GM10248 (cell line): ENCODE results near the gene ERCC6L.

Experiments
- CTCF ChIA-PET: fragments of 300-600 bp; sonication (Branson Sonifier 250); formaldehyde crosslinking; extraction: SDS; loops from one replicate; lab custom pipeline; 2021; ENCODE audit warnings: antibody characterized with exemption; lab: Yijun Ruan, JAX
- POLR2A ChIA-PET: fragments of 350-650 bp; sonication (Branson Sonifier 250); formaldehyde crosslinking; extraction: SDS; loops from one replicate; lab custom pipeline; 2020; ENCODE audit warnings: antibody characterized with exemption; lab: Yijun Ruan, JAX
- DNase-seq: peaks from one replicate; pipeline ENCODE4 v3.0.0; 2012; ENCODE audit errors: extremely low spot score
- TF ChIP-seq, protein P1 (sequence below): IDR thresholded peaks from 2 replicates; pipeline ENCODE4 v1.5.1; 2012; ENCODE audit warnings: mild to moderate bottlenecking, low read depth; ENCODE audit errors: extremely low read depth, missing control alignments, control extremely low read depth

ERCC6L gene, protein sequence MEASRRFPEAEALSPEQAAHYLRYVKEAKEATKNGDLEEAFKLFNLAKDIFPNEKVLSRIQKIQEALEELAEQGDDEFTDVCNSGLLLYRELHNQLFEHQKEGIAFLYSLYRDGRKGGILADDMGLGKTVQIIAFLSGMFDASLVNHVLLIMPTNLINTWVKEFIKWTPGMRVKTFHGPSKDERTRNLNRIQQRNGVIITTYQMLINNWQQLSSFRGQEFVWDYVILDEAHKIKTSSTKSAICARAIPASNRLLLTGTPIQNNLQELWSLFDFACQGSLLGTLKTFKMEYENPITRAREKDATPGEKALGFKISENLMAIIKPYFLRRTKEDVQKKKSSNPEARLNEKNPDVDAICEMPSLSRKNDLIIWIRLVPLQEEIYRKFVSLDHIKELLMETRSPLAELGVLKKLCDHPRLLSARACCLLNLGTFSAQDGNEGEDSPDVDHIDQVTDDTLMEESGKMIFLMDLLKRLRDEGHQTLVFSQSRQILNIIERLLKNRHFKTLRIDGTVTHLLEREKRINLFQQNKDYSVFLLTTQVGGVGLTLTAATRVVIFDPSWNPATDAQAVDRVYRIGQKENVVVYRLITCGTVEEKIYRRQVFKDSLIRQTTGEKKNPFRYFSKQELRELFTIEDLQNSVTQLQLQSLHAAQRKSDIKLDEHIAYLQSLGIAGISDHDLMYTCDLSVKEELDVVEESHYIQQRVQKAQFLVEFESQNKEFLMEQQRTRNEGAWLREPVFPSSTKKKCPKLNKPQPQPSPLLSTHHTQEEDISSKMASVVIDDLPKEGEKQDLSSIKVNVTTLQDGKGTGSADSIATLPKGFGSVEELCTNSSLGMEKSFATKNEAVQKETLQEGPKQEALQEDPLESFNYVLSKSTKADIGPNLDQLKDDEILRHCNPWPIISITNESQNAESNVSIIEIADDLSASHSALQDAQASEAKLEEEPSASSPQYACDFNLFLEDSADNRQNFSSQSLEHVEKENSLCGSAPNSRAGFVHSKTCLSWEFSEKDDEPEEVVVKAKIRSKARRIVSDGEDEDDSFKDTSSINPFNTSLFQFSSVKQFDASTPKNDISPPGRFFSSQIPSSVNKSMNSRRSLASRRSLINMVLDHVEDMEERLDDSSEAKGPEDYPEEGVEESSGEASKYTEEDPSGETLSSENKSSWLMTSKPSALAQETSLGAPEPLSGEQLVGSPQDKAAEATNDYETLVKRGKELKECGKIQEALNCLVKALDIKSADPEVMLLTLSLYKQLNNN

DNA sequence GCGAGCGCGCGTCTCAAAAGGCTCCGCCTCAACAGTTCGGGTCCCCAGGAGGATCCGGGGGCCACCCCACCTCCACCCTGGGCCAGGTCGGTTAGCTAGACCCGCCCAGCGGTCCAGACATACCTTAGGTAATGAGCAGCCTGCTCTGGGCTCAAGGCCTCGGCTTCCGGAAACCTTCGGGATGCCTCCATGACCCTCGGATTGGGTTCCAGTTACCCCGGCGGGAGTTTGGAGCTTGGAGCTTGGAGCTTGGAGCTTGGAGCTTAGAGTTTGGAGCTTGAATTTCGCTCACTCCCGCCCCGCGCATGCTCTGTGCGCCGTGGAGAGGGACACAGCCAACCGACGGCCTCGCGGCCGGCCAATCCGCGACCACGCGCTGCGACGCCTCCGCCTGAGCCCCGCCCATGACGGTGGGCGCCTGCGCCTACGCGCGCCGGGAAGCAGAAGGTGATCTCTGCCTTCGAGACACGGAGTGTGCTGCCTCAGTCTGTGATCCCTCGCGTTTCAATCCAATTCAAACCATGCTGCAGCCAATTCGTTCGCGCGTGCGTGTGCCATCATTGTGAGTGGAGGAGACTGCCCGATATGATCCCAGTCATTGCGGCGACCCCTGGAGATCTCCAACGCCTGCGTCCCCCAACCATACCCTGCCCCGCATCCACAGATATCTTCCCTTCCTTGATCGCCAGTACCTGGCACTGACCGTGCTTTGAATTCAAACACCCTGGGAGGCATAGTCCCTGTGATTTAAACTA lies at the start of gene ERCC6L:
TSS of gene ERCC6L (minus strand) at position 307 of the 755 bp plus-strand sequence. CDS start at position 191, 116 bp downstream.
- ChIA-PET CTCF (interaction anchor here (0.6 to 1.4 kb wide), 4 partner anchors 8 to 58 kb away, joined by 3 to 4 read pairs (median 3); partner anchors contain the start of genes PIN4 and RPS4X), POLR2A (interaction anchor here (0.6 to 1.6 kb wide), 4 partner anchors 29 to 328 kb away, joined by 3 to 13 read pairs (median 4); partner anchors contain the start of genes NHSL2 and RPS4X)
- TF ChIP-seq, protein P1, sequence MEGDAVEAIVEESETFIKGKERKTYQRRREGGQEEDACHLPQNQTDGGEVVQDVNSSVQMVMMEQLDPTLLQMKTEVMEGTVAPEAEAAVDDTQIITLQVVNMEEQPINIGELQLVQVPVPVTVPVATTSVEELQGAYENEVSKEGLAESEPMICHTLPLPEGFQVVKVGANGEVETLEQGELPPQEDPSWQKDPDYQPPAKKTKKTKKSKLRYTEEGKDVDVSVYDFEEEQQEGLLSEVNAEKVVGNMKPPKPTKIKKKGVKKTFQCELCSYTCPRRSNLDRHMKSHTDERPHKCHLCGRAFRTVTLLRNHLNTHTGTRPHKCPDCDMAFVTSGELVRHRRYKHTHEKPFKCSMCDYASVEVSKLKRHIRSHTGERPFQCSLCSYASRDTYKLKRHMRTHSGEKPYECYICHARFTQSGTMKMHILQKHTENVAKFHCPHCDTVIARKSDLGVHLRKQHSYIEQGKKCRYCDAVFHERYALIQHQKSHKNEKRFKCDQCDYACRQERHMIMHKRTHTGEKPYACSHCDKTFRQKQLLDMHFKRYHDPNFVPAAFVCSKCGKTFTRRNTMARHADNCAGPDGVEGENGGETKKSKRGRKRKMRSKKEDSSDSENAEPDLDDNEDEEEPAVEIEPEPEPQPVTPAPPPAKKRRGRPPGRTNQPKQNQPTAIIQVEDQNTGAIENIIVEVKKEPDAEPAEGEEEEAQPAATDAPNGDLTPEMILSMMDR = no peak
- peak; percentile 93 for DNase-seq

DNA sequence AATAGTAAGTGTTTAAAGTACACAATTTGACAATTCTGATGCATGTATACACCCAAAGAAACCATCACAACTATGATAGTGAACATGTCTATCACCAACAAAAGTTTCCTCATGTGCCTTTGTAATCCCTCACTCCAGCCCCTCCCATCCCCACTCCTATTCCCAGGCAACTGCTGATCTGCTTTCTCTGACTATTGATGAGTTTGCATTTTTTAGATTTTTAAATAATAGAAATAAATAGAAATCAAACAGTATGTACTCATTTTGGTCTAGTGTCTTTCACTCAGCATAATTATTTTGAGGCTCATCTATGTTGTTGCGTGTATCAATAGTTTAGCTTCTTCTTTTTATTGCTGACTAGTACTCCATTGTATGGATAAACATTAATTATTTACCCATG lies 43.5 kb upstream of the ERCC6L start:
- ChIA-PET POLR2A (no interaction called here), CTCF (no interaction called here)
- TF ChIP-seq, protein P1 = no peak
- no peak for DNase-seq

DNA sequence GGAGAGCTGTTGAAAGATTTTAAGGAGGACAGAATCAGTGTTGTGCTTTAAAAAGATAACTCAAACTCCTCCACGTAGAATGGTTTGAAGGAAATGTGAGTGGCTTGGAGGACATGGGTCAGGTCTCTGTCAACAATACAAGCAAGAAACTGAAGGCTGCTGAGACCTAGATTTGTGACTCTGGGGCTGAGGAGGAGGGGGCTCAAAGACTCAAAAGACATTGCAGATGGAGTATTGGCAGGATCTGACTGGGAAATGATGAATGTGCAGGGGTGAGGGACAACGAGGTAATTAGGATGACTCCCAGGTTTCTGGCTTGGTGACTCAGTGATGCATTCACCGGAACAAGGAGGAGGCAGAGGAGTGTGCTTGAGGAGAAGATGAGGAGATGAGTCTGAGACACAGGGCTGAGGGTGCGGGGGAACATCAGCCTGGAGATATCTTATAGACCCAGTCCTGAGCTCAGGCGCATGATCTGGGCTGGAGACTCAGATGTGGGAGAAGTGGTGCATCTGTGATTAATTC lies 41.6 kb upstream of the ERCC6L start:
- ChIA-PET POLR2A (no interaction called here), CTCF (interaction anchor here (1.6 kb wide), 1 partner anchor 35 kb away, joined by 3 read pairs; no protein-coding TSS in a partner anchor)
- DNase-seq = no peak
- TF ChIP-seq, protein P1 = no peak

DNA sequence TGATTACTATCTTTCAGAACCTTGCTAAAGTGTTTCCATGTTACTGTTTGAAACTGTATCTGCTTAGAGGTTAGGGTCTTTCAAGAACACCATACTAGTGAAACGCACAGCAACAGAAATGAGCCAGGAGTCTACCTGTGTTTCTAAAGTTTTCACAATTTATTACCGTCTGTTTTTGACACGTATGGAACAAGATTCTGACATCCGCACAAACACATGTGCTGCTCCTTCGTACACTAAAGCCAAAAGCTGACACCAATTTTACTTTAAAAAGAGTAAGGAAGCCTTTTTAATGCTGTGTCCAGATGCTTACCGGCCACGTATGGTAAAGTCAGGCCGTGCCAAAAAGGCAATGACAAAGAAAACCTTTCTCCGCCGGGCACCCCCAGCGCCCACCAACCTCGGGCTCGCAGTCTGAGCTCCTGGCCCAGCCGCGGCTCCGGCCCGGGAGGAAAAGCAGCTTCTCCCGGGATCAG lies 37.7 kb upstream of the ERCC6L start:
- ChIA-PET POLR2A (interaction anchor here (1.0 to 2.0 kb wide), 6 partner anchors 8 to 1080 kb away, joined by 3 to 13 read pairs (median 5); partner anchors contain the start of genes ERCC6L and PIN4), CTCF (interaction anchor here (0.7 to 3.0 kb wide), 17 partner anchors 8 to 274 kb away, joined by 3 to 26 read pairs (median 3); partner anchors contain the start of genes ERCC6L and RTL5)

DNA sequence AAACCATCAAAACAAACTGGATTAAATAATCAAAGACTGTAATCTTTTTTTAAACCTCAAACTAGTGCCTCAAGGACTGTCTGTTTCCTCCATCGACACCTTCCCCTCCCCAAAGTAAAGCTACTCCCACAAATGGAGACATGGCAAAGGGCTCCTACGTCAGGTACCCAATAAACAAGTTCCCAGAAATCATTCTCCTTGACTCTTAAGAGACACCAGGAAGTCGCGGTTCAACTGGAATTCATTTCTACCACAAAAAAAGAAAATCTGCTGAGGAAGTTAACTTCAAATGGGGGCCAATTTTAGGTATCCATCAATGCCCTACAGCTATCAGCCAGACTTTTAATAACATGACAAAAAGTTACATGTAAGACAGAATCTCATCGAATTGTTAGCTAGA lies 35.7 kb upstream of the ERCC6L start:
- TF ChIP-seq, protein P1 = no peak
- POLR2A ChIA-PET = interaction anchor here (1.5 kb wide), 1 partner anchor 93 kb away, joined by 3 read pairs; no protein-coding TSS in a partner anchor

More for the DNA sequence above, 37.7 kb upstream of the ERCC6L start:
- TF ChIP-seq, protein P1 = no peak
- DNase-seq = no peak

More for the DNA sequence above, 35.7 kb upstream of the ERCC6L start:
- CTCF ChIA-PET = no interaction called here
- DNase-seq = no peak
